ENCODE results near the gene BMPER.

Gene BMPER

DNA sequence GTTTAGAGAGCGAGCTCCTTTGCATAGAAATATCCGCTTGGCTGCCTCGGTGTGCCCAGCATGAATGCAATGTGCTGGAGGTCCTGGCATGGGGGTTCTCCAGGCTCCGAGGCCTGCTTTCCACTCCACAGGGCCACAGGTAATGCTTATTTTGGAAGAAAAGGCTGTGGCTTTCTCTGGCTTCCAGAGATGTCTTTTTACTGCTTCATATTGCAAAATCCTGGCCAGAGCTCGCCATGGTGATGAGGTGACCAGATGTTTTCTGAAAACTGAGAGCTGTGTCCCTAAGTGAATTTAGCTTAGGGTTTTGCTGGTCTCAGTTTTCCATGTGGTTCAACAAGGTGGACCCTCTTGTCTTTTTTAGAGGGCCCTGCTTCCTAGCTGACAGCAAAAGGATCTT lies 65.2 kb downstream of the BMPER start:
- no peak for DNase-seq (ENCODE audit: low spot score)

DNA sequence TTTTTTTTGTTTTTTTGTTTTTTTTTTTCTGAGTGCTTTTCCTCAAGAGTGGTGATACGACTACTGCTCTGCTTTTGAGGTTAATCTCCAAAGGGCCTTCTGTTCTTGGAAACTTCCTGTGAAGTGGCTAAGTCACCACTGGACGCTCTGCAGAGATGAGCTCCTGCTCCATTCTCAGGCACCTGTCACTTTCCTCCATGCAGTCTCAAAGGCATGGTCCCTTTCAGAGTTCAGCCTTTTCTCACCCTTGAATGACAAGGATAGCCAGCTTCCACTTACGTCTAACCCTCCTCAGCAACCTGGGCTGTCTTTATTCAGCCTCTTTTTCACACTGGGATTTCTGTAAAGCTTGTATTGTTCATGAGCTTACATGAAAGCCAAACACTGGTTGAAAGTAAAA lies 65.8 kb downstream of the BMPER start:
- no peak for DNase-seq (ENCODE audit: low spot score)

DNA sequence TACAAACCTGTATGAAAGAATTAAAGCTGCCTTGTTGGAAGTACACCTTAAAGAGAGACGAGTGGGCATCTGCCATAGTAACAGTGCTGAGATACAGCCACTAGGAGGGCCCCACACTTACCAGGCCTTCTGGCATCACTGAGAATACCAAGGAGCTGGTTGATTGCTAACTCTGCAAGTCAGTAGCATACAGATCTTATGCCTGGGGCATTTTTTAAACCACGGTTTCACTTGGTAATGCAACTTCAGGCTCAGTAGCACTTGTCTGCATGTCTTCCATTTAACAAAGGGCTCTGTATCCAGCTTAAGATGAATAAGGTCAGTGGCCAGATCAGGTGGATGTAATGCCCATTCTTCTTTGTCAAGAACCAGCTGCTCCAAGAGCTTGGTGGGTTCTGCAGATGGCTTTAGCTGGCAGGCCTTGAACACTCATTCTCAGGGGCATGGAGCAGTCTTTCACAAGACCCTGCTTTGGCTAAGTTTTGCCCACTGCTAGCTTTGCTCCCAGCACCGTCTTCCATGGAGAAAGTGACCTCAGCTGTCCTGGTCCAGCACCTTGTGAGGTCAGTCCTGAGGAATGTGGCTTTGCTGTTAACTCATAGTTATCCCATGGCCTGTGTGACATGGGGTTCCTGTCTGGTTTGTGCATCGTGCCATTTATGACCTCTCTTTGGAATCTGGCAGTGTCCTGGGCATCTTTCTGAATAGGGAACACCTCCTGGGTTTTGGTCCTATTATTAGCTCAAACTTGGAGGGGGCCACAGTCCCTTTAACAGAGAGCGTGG lies 68.1 kb downstream of the BMPER start:
- DNase-seq (ENCODE audit: low spot score), result no peak

DNA sequence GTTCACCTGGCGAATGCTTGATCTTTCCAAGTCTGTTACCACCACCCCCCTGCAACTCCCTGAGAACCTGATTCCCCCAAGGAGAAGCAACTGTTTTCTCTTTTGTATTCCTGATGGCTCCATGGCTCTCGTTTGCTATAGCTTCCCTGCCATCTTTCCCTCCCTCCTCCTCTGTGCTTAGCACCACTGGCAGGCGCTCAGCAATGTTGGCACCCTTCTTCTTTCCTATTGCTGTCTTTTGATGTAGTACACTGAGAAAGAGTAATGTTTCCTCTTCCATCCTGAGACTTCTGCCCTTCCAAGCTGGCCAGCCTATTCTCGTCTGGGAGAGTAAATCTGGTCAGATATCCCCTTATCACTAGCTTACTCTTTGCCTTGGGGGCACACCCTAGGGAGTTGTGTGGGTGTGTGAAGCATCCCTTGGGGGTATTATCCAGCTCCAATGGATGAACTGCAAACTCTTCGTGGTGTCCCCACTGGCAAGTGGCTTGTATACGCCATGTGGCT lies 74.0 kb downstream of the BMPER start:
- DNase-seq (ENCODE audit: low spot score), result no peak

DNA sequence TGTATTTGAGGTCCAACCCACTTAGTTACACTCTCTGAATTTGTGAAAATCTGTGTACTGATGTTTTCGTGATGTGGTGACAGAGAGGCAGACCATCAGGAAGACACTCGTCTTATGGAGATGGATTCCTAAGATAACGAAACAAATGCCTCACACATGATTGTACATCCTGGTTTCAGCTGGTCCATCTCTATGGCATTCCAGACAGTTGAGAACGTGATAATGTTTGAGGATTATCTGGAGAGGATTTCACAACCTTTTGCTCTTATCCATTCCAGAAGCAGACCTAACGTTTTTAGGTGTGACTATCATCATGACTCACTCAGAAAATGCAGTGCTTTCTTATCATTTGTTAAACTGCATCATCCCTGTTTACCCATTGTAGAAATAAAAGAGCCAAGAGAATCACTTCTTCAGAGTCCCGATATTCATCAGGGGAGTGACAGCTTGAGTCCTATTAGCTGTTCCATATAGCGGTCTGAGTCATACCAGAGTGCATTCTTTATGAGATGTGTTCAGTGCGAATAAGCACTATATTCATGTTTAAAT lies 74.5 kb downstream of the BMPER start:
- peak; percentile 37 for DNase-seq (ENCODE audit: low spot score)

DNA sequence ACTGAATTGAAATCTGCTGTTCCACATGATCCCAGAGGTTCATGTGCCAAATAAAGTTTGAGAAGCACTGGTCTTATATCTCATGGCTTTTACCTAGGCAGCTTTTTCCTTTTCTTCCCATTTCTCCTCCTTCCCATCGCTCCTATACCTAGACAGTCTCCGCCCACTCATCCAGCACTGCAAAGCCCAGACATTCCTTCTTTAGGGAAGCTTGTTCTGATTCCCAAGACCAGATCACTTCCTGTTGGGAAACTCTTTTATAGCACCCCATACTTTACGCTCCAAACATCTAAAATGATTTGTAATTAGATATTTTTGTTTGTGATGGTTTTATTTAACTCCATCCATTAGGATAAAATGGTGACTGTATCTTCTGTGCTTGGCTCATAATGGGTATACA lies 75.9 kb downstream of the BMPER start:
- DNase-seq (ENCODE audit: low spot score), result no peak

DNA sequence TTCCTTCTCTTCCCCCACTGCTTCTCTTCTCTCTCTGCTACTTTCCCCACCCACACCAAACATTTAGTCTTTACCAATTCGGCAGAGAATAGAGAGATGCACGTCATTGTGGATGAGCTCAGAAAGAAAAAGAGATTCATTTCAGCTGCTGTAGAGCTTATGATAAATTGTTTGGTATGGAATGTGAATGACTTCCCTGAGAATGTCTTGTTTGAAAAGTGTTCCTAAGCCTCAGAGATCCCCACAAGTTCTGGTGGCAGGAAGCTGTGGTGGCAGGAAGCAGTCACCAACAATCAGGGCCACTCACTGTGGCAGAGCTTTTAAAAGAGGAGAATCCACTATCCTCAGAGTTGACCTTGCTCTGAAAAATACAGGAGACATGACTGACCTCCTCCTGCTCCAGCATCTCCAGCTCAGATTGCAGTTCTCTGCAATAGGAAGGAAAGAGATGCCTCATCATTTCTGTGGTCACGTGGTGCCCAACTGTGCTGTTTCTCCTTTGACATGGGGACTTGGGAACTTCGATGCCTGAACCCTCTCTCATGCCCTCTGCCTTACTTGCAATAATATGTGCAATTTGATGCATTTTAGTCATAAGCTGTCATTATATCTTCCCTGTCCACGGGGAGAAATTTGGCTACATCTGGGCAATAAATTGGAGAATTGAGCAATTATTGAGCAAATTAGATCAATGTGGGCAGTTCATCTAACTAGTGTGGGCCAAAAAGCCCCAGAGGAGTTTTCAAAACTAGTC lies 76.5 kb downstream of the BMPER start:
- DNase-seq (ENCODE audit: low spot score), result no peak

DNA sequence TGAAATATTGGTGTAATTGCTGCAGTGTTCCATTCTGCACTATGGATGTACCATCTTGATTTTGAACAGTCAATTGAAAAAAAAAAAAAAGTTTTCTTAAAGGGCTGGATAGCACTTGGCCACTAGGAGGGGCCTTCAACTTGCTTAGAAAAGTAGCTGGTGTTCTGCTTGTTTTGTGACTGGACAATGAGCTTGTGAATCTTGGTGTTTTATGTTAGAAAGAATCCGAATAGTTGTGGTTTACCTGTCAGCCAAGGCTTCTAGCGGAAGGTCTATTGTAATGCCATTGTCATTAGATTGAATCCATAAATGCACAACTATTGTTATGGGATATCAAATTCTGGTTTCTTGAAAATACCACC lies 77.1 kb downstream of the BMPER start:
- DNase-seq (ENCODE audit: low spot score), result peak; percentile 14

DNA sequence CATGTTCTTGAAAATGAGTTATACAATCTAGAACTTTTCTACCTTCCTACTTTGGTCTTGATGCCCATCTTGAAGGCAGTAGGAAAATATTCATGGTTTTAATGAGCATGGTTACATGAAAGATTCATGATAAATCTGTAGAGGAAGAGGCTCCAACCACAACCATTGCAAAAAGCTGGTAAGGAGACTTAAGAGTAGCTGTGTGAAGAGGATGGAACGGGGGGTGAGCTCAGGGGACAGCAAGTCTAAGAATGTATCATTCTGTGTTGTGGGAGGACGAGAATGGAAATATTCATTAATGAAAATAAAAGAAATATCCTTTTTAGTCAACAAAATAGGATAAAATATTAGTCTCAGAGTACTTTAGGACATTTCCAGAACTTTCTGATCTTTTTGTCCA lies 81.1 kb downstream of the BMPER start:
- DNase-seq (ENCODE audit: low spot score), result no peak

DNA sequence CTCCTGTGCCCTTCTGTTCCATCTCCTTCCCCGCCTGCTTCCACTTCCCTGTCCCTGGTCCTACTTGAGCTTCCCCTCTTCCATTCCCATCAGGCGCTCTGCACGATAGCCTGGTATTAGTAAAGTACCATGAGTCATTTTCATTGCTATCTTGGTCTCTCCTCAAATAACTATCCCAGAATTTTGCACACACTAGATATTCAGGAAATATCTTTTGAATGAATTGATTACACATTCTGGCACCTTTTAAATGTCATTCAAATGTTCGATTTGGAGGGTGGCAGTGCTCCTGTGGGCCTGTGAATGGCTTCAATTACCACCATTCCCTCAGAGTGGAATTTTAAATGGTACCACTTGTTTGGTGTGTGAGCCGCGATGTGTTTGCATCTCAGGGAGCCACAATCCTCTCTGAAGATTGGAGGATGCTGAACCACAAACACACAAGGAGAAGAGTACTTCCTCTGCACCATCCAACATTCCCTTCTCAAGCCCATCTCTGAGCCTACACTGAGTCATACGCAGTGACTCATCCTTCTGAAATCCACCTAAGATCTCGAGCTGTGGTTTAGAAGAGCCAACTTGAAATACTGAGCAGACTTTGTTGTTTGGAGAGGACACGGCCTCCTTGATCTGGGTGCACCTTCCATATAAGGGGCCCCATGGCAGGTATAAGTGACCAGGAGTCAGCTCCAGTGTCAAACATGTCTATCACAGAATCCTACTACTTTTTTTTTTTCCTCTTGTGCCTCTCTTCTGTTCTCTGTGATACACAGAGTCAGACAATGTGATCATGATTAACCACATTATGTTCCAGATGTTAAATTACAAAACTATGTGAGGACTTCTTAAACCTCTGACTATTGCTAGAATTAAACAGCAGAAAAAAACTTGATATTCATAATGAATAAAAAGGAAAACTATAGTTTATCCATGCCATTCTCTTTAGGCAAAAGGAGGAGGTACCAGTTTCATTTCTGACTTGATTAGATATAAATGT lies 81.9 kb downstream of the BMPER start:
- DNase-seq (ENCODE audit: low spot score), result peak; percentile 91

DNA sequence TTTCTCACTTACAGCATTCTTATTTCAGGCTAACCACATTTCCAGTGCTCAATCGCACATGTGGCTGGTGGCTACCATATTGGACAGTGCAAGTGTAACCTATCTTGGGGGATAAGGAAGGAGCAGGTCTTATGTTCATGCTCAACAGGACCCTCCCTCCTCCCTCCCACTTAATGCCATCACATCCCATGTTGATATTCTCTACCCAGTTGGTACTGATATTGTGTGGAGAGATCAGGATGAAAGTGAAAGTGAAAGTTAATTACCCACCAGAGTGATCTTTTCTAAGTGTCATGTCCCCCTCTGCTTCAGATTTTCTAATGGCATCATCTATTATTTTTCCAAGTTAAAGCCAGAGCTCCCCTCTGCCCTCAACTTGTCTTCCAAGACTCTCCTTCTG lies 91.6 kb downstream of the BMPER start:
- DNase-seq (ENCODE audit: low spot score), result no peak

DNA sequence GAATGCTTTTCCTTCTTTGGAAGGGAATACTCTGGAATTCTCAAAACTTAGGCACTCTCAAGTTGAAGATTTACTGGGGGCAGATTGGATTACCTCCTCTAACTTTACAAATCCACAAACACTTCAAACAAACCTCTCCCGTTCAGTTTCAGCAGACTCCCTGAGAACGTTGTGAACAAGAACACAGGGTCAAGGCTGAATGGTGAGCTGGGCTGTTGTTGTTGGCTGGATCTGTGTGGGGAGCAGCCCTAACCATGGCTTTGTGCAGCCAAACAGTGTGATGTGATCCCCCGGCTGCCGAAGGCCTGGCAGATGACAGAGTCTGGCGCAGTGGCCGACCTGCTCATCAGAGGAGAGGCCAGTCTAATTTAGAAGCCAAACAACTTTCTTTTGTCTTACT lies 93.1 kb downstream of the BMPER start:
- DNase-seq (ENCODE audit: low spot score), result no peak

DNA sequence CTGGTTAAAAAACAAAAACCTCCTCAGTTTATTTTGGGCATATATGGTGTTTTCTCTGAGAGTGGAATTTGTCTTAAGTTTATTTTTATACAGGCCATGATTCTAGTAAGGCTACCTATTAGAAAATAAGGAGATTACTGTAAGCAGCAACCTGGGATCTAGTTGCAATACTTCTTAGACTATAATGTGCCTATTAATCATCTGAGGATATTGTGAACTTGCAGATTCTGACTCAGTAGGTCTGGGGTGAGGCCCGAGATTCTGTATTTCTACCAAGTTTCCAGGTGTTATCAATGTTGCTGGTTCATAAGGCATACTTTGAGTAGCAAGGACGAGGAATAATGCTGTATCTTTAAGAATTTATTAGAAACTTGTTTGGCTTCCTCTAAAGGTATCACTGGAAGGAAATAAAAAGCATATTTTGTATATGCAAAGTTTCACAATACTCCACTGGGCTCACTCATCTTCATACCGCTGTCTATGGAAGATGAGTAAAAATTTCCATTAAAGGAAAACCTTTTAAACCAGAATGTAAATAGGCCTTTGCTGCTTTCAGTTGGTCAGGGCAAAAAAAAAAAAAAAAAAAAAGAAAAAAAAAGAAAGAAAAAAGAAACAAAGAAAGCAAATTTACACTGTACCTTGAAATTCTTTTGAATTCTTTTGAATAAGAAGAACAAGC lies 105.8 kb downstream of the BMPER start:
- no peak for DNase-seq (ENCODE audit: low spot score)

DNA sequence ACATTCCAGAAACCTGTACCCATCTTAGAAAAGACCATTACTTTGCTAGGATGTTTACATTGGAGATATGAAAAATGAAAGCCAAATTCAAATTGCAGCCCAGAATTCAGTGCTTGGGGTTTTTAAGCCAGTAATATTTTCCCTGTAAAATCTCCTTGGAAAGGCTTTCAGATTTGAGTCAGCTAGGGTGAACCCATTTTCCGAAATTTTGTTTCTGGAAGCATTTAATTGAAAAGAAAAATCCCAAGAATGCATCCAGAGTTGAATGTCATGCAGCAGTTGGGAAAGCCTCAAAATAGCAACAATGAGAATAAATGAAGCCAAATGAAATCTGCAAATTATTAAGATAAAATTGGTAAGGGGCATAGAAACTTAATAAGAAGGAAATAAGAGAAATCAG lies 106.4 kb downstream of the BMPER start:
- no peak for DNase-seq (ENCODE audit: low spot score)

DNA sequence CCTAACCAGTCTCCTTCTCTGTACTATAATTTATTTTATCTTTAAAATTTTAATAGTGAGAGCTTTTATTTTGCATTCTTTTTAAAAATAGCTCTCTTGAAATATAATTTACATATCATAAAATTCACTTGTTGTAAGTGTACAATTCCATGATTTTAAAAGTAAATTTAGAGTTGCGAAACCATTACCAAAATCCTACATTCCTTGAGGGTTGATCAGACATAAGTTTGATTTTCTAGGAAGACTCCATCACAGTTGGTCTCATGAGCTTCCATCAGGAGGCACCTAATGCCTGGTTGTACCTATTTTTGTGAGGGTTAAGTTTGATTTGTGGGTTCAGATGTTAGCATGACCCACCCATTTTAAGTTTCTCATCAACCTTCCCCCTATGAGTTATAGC lies 108.1 kb downstream of the BMPER start:
- no peak for DNase-seq (ENCODE audit: low spot score)

DNA sequence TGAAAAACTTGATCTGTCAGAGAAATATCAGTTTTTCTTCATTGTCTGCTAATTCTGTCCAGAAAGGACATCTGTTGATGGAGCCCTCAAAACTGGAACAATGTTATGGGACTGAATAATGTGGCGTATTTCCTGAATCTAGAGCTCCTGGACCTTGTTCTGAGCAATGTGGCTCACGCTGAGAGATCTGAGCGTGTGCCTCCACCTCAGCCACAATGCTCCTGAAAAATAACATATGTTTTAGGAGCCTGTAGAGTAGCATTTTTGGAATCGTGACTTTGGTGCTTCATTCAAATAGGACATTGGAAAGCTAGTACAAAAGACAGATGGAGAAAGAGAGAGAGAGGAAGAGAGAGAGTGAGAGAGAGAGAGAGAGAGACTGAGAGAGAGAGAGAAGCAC lies 110.3 kb downstream of the BMPER start:
- DNase-seq (ENCODE audit: low spot score), result no peak

DNA sequence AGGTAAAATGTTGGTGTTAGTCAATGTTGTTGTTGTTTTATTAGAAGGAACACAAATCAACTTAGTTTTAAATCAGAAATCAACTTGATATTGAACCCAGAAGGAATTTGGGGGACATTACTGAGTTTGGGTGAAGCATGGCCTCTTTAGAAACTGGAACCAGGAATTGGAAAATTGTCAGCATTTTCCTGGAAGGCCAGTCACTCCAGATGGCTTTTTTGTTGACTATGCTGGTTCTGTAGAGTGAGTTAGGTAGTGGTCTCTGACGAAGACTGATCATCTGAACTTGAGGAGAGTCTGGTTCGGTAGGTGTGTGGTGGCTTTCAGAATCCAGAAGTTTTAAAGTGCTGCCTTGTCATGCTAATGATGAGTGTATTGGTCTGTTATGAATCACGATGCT lies 111.5 kb downstream of the BMPER start:
- DNase-seq (ENCODE audit: low spot score), result no peak

DNA sequence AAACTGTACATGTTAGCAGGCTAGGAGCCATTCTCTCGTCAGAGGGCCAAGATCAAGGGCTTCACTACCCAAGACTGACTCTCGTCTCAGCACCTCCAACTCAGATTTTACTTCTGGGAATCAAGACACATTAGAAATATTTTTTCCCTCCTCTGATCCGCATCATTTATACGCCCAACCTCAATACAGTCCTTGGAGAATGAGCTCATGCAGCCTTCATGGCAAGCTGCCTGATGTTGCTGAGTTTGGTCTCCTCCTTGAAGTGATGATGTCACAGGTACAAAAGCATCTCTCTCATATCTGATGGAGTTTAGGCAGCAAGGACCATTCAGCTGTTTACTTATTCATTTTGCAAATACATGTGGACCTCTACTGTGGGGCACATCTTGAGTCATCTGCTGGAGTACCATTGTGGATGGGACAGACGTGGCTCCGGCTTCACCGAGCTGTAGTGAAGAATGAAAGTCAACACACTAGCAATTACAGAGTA lies 114.0 kb downstream of the BMPER start:
- no peak for DNase-seq (ENCODE audit: low spot score)

DNA sequence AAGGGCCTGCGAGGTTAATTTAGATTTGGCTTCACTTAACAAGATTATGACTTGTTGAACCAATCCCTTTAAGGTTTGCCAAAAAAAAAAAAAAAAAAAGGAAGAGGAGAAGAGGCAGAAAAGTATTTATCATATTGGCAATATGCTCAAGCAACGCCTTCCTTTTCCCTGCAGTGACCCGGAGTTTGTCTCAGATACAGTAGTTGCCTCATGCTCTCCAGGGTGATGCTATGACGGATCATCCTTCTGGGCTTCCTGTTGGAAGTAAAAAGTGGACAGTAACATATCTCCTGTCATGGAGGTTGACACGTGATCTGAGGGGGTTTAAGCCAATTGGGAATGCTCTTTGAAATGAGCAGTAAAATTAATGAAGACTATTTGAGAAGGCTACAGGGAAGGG lies 117.3 kb downstream of the BMPER start:
- DNase-seq (ENCODE audit: low spot score), result no peak

DNA sequence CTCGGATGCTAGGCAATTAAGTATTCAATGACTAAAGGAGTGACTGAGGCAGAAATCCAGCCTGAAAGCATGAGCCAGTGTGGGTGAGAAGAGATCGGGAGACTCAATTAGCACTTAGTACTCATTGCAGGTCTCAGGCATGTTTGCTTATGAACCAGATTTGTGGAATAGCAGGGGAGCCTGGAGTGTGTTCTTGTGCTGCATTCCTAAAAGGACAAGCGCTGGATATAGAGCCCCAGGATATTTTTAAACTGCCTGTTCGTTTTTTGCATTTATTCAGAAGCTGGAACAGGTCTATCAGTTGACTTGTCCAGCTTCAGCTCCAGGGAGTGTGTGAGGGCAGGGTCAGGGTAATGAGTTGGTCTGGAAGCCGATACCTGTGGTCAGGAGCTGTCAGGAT lies 120.3 kb downstream of the BMPER start:
- DNase-seq (ENCODE audit: low spot score), result no peak

DNA sequence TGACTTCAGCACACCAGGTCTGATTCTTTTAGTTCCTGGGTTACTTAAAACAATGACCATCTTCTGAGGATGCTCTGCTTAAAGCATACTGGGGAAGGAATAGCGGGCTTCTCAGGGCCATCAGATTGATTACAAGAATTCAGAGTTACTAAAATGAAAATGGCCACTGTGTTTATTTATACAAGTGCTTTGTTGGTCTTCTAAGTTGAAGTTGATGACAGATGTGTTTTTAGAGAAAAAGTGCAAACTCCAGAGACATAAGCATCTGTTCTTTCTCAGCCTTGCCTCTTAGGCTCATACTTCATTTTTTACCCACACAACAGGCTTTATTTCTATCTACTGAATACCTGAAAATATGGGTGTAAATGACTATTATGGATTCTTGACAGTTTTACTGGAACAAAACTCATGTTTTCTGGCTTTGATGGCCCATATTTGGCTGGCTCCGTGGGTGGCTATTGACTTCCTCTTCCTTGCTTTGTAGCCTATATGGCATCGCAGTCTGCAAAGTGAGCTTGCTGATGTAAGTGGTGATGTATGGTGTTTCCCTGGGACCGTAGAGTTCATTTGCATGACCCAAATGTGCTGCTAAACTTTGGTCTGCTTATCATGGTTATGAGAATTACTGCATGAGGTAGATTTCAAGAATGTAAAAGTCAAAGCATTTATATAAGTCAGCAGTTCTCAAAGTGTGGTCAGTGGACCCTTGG lies 121.3 kb downstream of the BMPER start:
- no peak for DNase-seq (ENCODE audit: low spot score)

All from RKO (cell line).